Fibroblast of villous mesenchyme (primary cell): ENCODE measurements around the gene PIK3CD. TPM values are rescaled to one million over a fixed set of nuclear protein-coding genes. Genes with fewer than 3 reads are reported as not detected.
A peak's percentile ranks its signal among the peaks of the same experiment; 100 is the strongest.

Experiments used
- DNase-seq: peaks from one replicate; pipeline ENCODE4 v3.0.0-alpha.2; 2010; ENCODE audit warnings: low read depth
- H3K4me3 ChIP-seq: 2 replicates; pipeline ENCODE4 v1.5.1; 2011; ENCODE audit warnings: low read depth, mild to moderate bottlenecking, low read length
- CTCF ChIP-seq: IDR thresholded peaks from 2 replicates; pipeline ENCODE4 v1.5.1; 2012; ENCODE audit warnings: low read depth, mild to moderate bottlenecking, low read length; ENCODE audit not compliant: insufficient read depth
- total RNA-seq: library from RNA; depleted of rRNA; stranded (reverse); fragments of >200 nt; gene quantifications from 2 replicates; pipeline ENCODE4 v1.2.3, GENCODE V29; 2012

PIK3CD gene
- total RNA-seq, 1 donor = 27.6 TPM

GRCh38 chr1:9699361-9699760 is 47.8 kb downstream of the PIK3CD start:
- no peak for DNase-seq
- H3K4me3 ChIP-seq = no peak overlapping the region
- TF ChIP-seq CTCF = no peak

GRCh38 chr1:9700340-9700739 is 48.8 kb downstream of the PIK3CD start:
- H3K4me3 ChIP-seq = no peak overlapping the region
- DNase-seq = peak; percentile 50
- TF ChIP-seq CTCF = no peak

- TF ChIP-seq CTCF = no peak
- H3K4me3 ChIP-seq = no peak overlapping the region
- no peak for DNase-seq
These were observed 50.1 kb downstream of the PIK3CD start for GRCh38 chr1:9701665-9702064.

GRCh38 chr1:9703165-9703509 is 51.6 kb downstream of the PIK3CD start:
- H3K4me3 ChIP-seq = no peak overlapping the region
- TF ChIP-seq CTCF = no peak
- DNase-seq = no peak

- no peak for TF ChIP-seq CTCF
- DNase-seq = no peak
- no peak overlapping the region for H3K4me3 ChIP-seq
These were observed 52.1 kb downstream of the PIK3CD start for GRCh38 chr1:9703681-9704080.

GRCh38 chr1:9705337-9706093 is 54.0 kb downstream of the PIK3CD start:
- peak; percentile 32 for DNase-seq
- TF ChIP-seq CTCF = no peak
- H3K4me3 ChIP-seq = no peak overlapping the region

GRCh38 chr1:9706178-9706577 is 54.6 kb downstream of the PIK3CD start:
- no peak for DNase-seq

More at GRCh38 chr1:9706178-9706577, 54.6 kb downstream of the PIK3CD start:
- H3K4me3 ChIP-seq = no peak overlapping the region
- TF ChIP-seq CTCF = no peak
